Measurements from ENCODE around the gene BTG1. TPM values are rescaled to one million over a fixed set of nuclear protein-coding genes. Genes with fewer than 3 reads are reported as not detected.

The BTG1 gene
- total RNA-seq, 1 experiment from 2014 or later, result 32.7 TPM

- no peaks in the 10 kb centered on the region for H3K27me3 ChIP-seq (ENCODE audit: insufficient read depth, low read length)
- H2BK20ac ChIP-seq (ENCODE audit: low read depth, low read length, poor library complexity, severe bottlenecking), result no peak overlapping the region
- H3K27me3 Mint-ChIP-seq (ENCODE audit: low read depth), result no peaks in the 10 kb centered on the region; the same call in 1 of the 2 replicates
- no peaks in the 10 kb centered on the region for H3K9me3 ChIP-seq (ENCODE audit: control insufficient read depth, low read depth, low read length)
- H3K27ac ChIP-seq (ENCODE audit: insufficient read length, low read depth, low read length), result no peak overlapping the region
- TF ChIP-seq CTCF (conservative IDR thresholded peaks at IDR 0.05), result no peak
- H2AK5ac ChIP-seq (ENCODE audit: insufficient read length, low read length), result no peak overlapping the region
- H3K4me1 Mint-ChIP-seq, result peaks cover 35% of the 10 kb centered on the region in 2 experiments
- no peak overlapping the region for H3T11ph ChIP-seq (ENCODE audit: low read length)
- H3K4me1 ChIP-seq (ENCODE audit: insufficient read depth, low read length), result peaks cover 2% of the 10 kb centered on the region; the same call in 1 of the 2 replicates
- H3K4ac ChIP-seq (ENCODE audit: low read depth, low read length), result no peak overlapping the region
- H2BK120ac ChIP-seq (ENCODE audit: low read depth, low read length, poor library complexity, severe bottlenecking), result no peak overlapping the region
- H3K23ac ChIP-seq (ENCODE audit: insufficient read length, low read depth, low read length), result no peak overlapping the region
- H3K14ac ChIP-seq (ENCODE audit: insufficient read depth, low read length), result no peak overlapping the region
- H4K20me1 ChIP-seq (ENCODE audit: control insufficient read depth, insufficient read depth, insufficient read length), result no peaks in the 10 kb centered on the region
- no peak overlapping the region for H2BK5ac ChIP-seq (ENCODE audit: insufficient read length, low read length)
- no peak overlapping the region for H2BK12ac ChIP-seq (ENCODE audit: insufficient read length, low read depth, low read length)
- peak overlapping the region; percentile 12 to 84 (median 55); a peak in 5 of 7 replicates for H3K27ac Mint-ChIP-seq
- no peak overlapping the region for H4K91ac ChIP-seq (ENCODE audit: insufficient read length, low read depth, low read length)
- peaks cover 19 to 36% (median 24%) of the 10 kb centered on the region in 3 experiments for H3K36me3 Mint-ChIP-seq (ENCODE audit: insufficient read depth in 1 of 3, low read depth in 3 of 3)
- H3K79me1 ChIP-seq (ENCODE audit: insufficient read depth, low read depth, low read length, poor library complexity, severe bottlenecking), result no peaks in the 10 kb centered on the region
- peak overlapping the region; percentile 89 to 98 for H3K4me3 Mint-ChIP-seq
- H4K8ac ChIP-seq (replicated peaks; ENCODE audit: insufficient read length, low read depth, low read length), result no peak overlapping the region
- H2BK15ac ChIP-seq (ENCODE audit: low read depth, low read length), result no peak overlapping the region
- peak overlapping the region; percentile 53 for H3K9ac ChIP-seq (ENCODE audit: extremely low read depth, insufficient read length, low read length)
- H3K4me2 ChIP-seq (ENCODE audit: insufficient read depth, insufficient read length, low read length), result peak overlapping the region; percentile 60
- H2AFZ ChIP-seq (ENCODE audit: low read length), result no peak overlapping the region
- no peak overlapping the region for H4K5ac ChIP-seq (ENCODE audit: insufficient read length, low read depth, low read length)
- no peak overlapping the region for H3K56ac ChIP-seq (ENCODE audit: insufficient read length, low read depth, low read length)
- H3K18ac ChIP-seq (ENCODE audit: insufficient read length, low read depth, low read length), result no peak overlapping the region
- DNase-seq, result no peak
- peaks cover 1 to 5% of the 10 kb centered on the region in 2 experiments; a peak in 3 of 5 replicates for H3K9me3 Mint-ChIP-seq
- H3K79me2 ChIP-seq (ENCODE audit: insufficient read depth, low read length), result peaks cover 17% of the 10 kb centered on the region; the same call in 1 of the 2 replicates
- peaks cover 14% of the 10 kb centered on the region for H3K23me2 ChIP-seq (ENCODE audit: insufficient read length, low read depth, low read length, poor library complexity, severe bottlenecking)
- no CpG with 5 or more reads among the region's 3 CpGs for WGBS (ENCODE audit: extremely low coverage, insufficient read length, low lambda C conversion rate)
Observed at GRCh38 chr12:92147491-92147890, 1.8 kb upstream of the BTG1 start.
